Pulmonary artery endothelial cell (primary cell): ENCODE data around the gene ROBO1. TPM values are rescaled to one million over a fixed set of nuclear protein-coding genes. Genes with fewer than 3 reads are reported as not detected.
"Not testable (repeated sequence)": the region's sequence is repeated elsewhere in the genome, so short reads cannot be mapped to it uniquely, and the experiment has no call there.

Source experiments
- DNase-seq: peaks from one replicate; pipeline ENCODE4 v3.0.0-alpha.2; 2011; ENCODE audit warnings: low read depth, low spot score
- total RNA-seq: library from RNA; depleted of rRNA; stranded (reverse); fragments of >200 nt; gene quantifications from 2 replicates; pipeline ENCODE4 v1.2.3, GENCODE V29; 2014

Gene ROBO1
- total RNA-seq, 1 donor from 2014 or later = 26.4 TPM

DNA sequence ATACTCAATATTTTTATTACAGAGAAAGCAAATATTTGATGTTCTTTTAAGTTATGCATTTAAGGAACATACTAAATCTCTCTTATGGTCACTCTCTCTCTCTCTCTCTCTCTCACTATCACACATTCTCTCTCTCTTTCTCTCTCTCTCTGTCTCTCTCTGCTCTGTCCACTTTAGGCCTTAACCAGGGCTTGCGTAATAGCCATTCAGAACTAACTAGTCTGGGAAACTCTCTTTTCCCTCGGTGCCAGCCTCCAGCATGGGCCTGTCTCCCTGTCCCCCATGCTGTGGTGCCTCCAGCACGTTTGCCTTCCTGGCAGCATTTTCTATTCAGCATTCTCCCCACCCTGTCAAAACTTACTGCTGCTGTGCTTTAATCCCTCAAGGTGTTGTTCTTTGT, 389.7 kb downstream of the ROBO1 start:
- no peak for DNase-seq

DNA sequence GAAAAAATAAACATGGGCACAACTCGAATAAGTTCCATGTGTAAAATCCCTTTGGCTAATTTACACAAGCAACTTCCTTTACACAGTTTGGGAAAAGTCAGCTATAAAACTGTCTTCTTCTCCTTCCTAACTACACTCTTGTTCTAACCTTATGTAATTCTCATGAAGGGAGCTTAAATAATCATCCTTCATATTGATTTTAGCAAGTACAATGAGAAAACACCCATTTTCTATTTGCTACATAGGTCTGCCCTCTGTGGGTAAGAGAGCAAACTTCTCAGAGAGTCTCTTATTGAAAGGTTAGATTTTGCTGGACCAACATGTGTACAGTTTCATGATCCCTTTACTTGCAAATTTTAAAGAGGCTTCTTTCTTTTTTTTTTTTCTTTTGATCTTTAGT, 398.5 kb downstream of the ROBO1 start:
- DNase-seq = no peak

DNA sequence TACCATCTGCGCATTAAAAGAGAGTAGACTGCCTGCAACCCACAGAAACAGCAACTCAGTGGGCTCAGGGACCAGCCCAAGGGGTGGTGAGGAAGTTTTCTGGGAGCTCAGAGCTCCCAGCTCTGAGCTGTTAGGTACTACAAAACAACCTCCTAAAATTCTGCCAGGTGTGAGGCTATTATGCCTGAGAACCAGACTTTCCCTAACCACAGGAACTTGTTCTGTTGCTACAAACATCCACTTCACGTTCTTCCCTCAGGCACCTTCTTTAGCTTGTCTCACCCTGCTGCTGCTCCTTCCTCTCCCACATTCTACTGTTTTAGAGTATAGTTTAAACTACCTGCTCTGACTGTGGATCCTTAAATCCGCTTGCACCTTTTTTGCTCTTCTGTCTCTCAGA, 399.4 kb downstream of the ROBO1 start:
- DNase-seq = no peak

GRCh38 chr3:79367803-79368202, 400.0 kb downstream of the ROBO1 start:
- DNase-seq = no peak

DNA sequence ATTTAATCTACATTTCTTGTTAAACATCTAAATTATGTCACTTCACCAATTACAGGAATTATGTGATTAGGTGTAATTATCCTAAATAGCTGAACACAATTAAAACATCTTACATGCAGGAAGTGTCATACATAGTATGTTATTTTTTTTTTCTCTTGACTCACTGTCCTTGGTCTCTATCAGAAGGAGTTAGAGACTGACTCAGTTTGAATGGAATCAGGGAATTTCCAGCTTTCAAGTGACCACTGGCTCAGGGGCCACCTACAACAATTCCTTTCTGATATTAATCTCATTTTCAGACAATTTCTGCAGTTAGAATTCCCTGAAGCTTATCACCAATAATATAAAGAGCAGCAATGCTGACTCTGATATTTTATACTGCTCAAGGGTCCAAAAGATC, 400.7 kb downstream of the ROBO1 start:
- peak; percentile 1 for DNase-seq

GRCh38 chr3:79366414-79366813, 401.4 kb downstream of the ROBO1 start:
- DNase-seq = no peak

DNA sequence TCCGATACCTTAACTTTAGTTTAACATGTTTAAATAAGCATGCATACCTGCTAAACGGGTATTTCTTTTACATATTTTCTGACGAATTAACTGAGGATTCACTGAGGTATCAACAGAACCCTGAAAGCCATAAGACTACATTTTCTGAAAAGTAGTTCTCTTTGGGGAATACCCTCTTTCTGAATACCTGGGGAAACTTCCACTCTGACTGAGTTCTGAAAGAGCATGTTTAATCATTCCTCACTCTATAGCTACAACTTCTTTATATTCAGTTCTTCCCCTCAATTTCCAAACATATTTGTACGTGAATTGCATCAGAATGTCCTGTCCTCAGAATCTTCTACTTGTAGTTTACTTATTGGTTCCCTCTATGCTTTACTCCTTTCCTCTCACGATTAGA, 403.0 kb downstream of the ROBO1 start:
- DNase-seq = no peak

DNA sequence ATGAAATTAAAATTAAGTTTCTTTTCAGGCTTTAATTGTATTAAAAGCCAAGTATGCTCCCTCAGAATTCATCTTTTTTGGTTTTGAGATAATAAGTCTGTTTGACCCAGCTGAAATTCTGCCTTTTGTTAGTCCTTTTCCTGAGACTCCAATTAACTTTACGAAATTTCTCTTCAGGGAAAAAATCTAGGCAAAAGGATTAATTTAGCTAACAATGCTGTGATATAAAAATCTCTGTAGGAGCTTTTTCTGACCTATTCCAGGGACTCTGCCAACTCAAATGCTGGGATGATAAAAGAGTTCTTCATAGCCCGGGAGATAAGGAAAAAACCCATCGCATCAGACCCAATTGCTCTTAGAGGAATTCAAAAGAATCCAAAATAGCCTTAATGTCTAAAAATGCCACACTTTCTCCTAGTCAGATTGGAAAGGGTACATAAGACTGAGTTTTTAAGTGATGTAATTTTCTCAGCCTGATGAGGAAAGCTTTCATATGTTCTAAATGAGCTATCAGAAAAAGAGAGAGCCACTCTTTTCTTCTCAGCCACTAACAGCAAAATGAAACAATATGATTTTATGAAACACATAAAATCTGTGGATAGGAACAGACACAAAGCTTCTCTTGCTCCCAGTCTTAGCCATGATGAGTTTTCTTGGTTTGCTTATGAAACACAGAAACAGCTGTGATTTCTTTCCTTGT, 405.1 kb downstream of the ROBO1 start:
- no peak for DNase-seq

DNA sequence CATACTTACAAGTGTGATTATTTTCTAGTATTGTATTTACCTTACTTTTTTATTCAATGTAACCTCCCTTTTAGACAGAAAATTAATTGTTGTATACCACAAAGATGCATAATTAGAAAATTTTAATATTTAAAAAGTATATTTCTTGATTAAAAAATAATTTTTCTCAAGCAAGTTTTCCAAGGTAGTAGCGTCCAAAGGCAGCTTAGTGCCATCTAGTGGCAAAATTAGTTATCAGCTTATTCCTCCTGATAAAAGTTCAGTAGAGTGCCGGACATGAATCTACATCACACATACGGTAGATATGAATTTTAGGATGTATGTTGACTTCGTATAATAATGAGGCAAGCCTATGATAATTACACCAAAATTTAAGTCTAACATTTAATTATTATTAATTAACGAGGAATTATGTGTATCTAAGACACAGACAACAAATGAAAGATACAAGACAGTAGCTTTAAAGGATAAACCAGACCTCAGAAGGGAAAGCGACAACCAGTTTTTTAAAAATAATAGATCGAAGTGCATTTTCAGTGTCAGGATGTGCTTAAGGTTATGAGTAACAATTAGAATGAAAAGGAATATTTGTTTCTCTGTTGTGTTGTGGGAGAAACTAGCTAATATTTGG, 405.9 kb downstream of the ROBO1 start:
- no peak for DNase-seq

DNA sequence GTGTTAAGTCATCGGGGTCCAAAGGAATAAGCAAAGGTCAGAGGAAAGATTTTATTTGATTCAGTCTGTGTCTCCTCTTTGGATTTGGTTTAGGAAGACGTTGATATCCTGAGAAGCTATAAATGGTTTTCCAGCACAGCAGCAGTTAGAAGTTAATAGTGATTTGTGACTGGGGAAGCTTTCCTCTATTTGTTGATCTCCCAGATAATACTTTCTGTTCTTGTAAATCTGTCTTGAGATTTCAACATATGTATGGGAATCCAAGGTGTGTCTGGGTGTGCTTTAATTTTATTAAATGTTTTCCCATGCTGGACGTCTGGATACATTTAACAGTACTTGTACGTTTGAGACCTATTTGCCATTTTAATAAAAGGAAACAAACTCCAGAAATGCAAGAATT, 409.5 kb downstream of the ROBO1 start:
- no peak for DNase-seq

GRCh38 chr3:79354179-79354688, 413.6 kb downstream of the ROBO1 start:
- no peak for DNase-seq

GRCh38 chr3:79351699-79352098, 416.1 kb downstream of the ROBO1 start:
- DNase-seq = no peak

- no peak for DNase-seq
Measured at GRCh38 chr3:79344876-79345871, 422.6 kb downstream of the ROBO1 start.

DNA sequence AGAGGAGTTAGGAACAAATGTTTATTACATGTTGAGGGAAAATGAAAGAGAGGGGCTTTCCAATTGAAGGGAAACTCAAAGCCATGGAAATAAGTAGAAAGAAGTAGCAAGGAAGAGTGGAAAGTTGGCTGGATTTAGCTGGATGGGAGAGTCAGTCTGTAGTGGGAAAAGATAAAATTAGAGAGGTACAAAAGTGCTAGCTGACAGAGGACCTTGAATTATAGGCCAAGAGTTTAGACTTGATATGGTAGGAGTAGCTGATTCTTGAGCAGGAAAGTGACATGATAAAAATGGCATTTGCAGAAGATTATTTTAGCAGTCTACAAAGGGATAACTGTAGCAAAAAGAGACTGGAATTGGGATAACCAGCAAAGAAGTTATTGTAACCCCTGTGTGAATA, 425.8 kb downstream of the ROBO1 start:
- DNase-seq = no peak

DNA sequence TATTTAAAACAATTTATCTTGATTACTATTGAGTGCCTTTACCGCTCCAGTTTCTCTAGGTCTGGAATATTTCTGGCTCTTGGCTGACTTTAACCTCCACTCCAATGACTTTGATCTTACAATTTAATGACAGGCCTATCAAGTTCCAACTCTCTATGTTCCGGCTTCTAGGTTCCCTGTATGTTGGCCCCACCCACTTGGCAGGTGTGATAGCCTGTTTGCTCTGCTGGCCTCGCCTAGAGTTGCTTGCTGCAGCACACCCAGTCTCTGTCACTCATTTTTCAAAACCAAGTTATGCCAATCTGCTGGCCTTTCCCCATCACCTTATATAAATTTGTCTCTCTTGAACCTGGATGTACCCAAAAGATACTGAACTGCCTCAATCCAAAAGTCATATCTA, 428.0 kb downstream of the ROBO1 start:
- DNase-seq = no peak

GRCh38 chr3:79337798-79338197, 430.0 kb downstream of the ROBO1 start:
- no peak for DNase-seq

DNA sequence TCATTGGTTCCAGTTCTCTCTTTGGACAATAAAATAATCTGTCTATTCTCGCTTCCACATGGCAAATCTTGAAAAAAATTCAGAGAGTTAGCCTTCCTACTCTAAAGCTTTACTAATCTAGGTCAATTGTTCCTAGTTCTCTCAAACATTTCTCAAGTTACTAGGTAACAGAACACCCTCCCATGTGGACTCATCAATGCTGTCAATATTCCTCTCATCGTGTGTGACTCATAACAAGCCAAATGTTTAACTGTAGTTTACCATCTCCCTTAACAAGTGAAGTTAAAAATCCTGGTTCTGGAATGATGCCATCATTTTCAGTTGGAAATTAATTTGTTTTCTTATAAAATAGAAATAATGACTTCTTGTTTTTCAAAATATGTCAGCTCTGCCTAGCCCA, 438.6 kb downstream of the ROBO1 start:
- DNase-seq = no peak

DNA sequence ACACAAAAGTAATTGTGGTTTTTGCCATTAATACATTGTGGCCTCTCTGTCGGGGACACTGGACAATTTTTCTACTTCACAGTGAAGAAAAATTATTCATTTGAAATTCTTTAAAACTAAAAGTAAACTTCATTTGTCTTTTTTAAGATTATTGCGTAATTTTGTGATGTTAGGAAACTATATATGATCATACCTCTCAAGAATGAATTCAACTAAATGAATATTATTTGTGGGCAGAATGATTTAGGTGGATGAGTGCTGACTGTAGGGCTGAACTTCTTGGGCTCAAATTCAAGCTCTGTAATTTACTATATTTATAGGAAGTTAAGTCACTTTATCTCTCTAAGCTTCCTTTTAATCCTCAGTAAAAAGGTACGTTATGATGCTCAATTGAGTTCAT, 441.2 kb downstream of the ROBO1 start:
- DNase-seq = no peak

GRCh38 chr3:79325833-79326383, 441.9 kb downstream of the ROBO1 start:
- DNase-seq = not testable (repeated sequence)

GRCh38 chr3:79317551-79318518, 450.0 kb downstream of the ROBO1 start:
- DNase-seq = no peak
